Effector memory CD8-positive, alpha-beta T cell (primary cell): Measurements from ENCODE around the gene HDAC1.

Experiments used
- ATAC-seq: fragments of 150-1000 bp; cut with Tn5 transposase; replicated peaks from 2 replicates; pipeline ENCODE4 v1.10.0; 2021; ENCODE audit warnings: mild to moderate bottlenecking, moderate library complexity
- DNase-seq, 3 experiments: peaks; one replicate each; pipeline ENCODE4 v3.0.0; 2021
- H3K27ac Mint-ChIP-seq, 2 donors: one replicate each; pipeline ENCODE4 v1.8.0; 2022; ENCODE audit warnings: mild to moderate bottlenecking in 2 of 2, mixed read lengths in 2 of 2, moderate library complexity in 2 of 2
- H3K27me3 Mint-ChIP-seq, 2 donors: one replicate each; pipeline ENCODE4 v1.8.0; 2022; ENCODE audit warnings: mixed read lengths in 2 of 2
- H3K36me3 Mint-ChIP-seq: one replicate; pipeline ENCODE4 v1.8.0; 2022; ENCODE audit warnings: mild to moderate bottlenecking, moderate library complexity, mixed read lengths; ENCODE audit not compliant: insufficient read depth
- H3K4me1 Mint-ChIP-seq, 2 donors: one replicate each; pipeline ENCODE4 v1.8.0; 2022; ENCODE audit warnings: low read depth in 2 of 2, mixed read lengths in 2 of 2
- H3K4me3 Mint-ChIP-seq, 2 donors: one replicate each; pipeline ENCODE4 v1.8.0; 2022; ENCODE audit warnings: mild to moderate bottlenecking in 2 of 2, mixed read lengths in 2 of 2, moderate library complexity in 2 of 2
- H3K9me3 Mint-ChIP-seq, 2 donors: one replicate each; pipeline ENCODE4 v1.8.0; 2022; ENCODE audit warnings: mixed read lengths in 2 of 2

HDAC1 gene

GRCh38 chr1:32321712-32322291 lies 29.9 kb downstream of the HDAC1 start:
- Mint-ChIP-seq H3K27me3 (no peaks in the 10 kb centered on the region), H3K4me3 (peak overlapping the region; percentile 49 to 74), H3K4me1 (peaks cover 22 to 36% of the 10 kb centered on the region in 2 donors), H3K27ac (peak overlapping the region; percentile 91 to 94), H3K36me3 (peaks cover 34% of the 10 kb centered on the region), H3K9me3 (no peaks in the 10 kb centered on the region)
- ATAC-seq = peak; percentile 86
- peak in 1 of 3 experiments; percentile 36 for DNase-seq

GRCh38 chr1:32327204-32327603 lies 35.3 kb downstream of the HDAC1 start:
- no peak for DNase-seq
- peaks cover 9 to 23% of the 10 kb centered on the region in 2 donors for H3K4me1 Mint-ChIP-seq
- no peak overlapping the region for H3K27ac Mint-ChIP-seq
- no peak for ATAC-seq
- H3K27me3 Mint-ChIP-seq = no peaks in the 10 kb centered on the region
- H3K9me3 Mint-ChIP-seq = no peaks in the 10 kb centered on the region
- H3K36me3 Mint-ChIP-seq = peaks cover 57% of the 10 kb centered on the region
- no peak overlapping the region for H3K4me3 Mint-ChIP-seq

GRCh38 chr1:32329931-32330466 lies 38.1 kb downstream of the HDAC1 start:
- Mint-ChIP-seq H3K27ac (no peak overlapping the region), H3K4me3 (no peak overlapping the region), H3K36me3 (peaks cover 69% of the 10 kb centered on the region), H3K9me3 (no peaks in the 10 kb centered on the region), H3K27me3 (no peaks in the 10 kb centered on the region), H3K4me1 (peaks cover 10 to 21% of the 10 kb centered on the region in 2 donors)
- no peak for ATAC-seq
- no peak for DNase-seq

GRCh38 chr1:32330558-32331151 lies 38.8 kb downstream of the HDAC1 start:
- DNase-seq (no peak), ATAC-seq (no peak)
- Mint-ChIP-seq H3K4me1 (peaks cover 11 to 20% of the 10 kb centered on the region in 2 donors), H3K9me3 (no peaks in the 10 kb centered on the region), H3K36me3 (peaks cover 66% of the 10 kb centered on the region), H3K27ac (peak overlapping the region in 1 of 2 donors; percentile 45), H3K4me3 (no peak overlapping the region), H3K27me3 (no peaks in the 10 kb centered on the region)

GRCh38 chr1:32331549-32331948 lies 39.7 kb downstream of the HDAC1 start:
- DNase-seq (no peak), ATAC-seq (no peak)
- Mint-ChIP-seq H3K9me3 (no peaks in the 10 kb centered on the region), H3K27me3 (no peaks in the 10 kb centered on the region), H3K27ac (peak overlapping the region in 1 of 2 donors; percentile 13), H3K36me3 (peaks cover 58% of the 10 kb centered on the region), H3K4me3 (no peak overlapping the region), H3K4me1 (peaks cover 11 to 20% of the 10 kb centered on the region in 2 donors)

- Mint-ChIP-seq H3K4me1 (peaks cover 20 to 28% of the 10 kb centered on the region in 2 donors), H3K4me3 (no peak overlapping the region), H3K9me3 (no peaks in the 10 kb centered on the region), H3K27me3 (no peaks in the 10 kb centered on the region), H3K27ac (peak overlapping the region; percentile 69 to 85), H3K36me3 (peaks cover 58% of the 10 kb centered on the region)
- ATAC-seq = no peak
- DNase-seq = no peak
Measured at GRCh38 chr1:32332290-32333079, 40.6 kb downstream of the HDAC1 start.

GRCh38 chr1:32333251-32333963 lies 41.5 kb downstream of the HDAC1 start:
- peak overlapping the region; percentile 14 to 85 for H3K27ac Mint-ChIP-seq
- H3K36me3 Mint-ChIP-seq = peaks cover 48% of the 10 kb centered on the region
- DNase-seq = no peak
- peak overlapping the region; percentile 55 to 69 for H3K4me3 Mint-ChIP-seq
- no peaks in the 10 kb centered on the region for H3K27me3 Mint-ChIP-seq
- no peak for ATAC-seq
- H3K4me1 Mint-ChIP-seq = peaks cover 26 to 36% of the 10 kb centered on the region in 2 donors
- no peaks in the 10 kb centered on the region for H3K9me3 Mint-ChIP-seq

GRCh38 chr1:32334274-32334861 lies 42.5 kb downstream of the HDAC1 start:
- Mint-ChIP-seq H3K4me1 (peaks cover 28 to 41% of the 10 kb centered on the region in 2 donors), H3K4me3 (peak overlapping the region; percentile 79 to 81), H3K27me3 (no peaks in the 10 kb centered on the region), H3K9me3 (no peaks in the 10 kb centered on the region), H3K27ac (peak overlapping the region; percentile 24 to 85), H3K36me3 (peaks cover 47% of the 10 kb centered on the region)
- DNase-seq = no peak
- no peak for ATAC-seq

- Mint-ChIP-seq H3K4me1 (peaks cover 27 to 37% of the 10 kb centered on the region in 2 donors), H3K36me3 (peaks cover 43% of the 10 kb centered on the region), H3K27me3 (no peaks in the 10 kb centered on the region), H3K9me3 (no peaks in the 10 kb centered on the region), H3K4me3 (peak overlapping the region; percentile 79 to 81), H3K27ac (peak overlapping the region in 1 of 2 donors; percentile 24)
- DNase-seq (peak; percentile 52 to 60 (median 57)), ATAC-seq (peak; percentile 52)
Measured at GRCh38 chr1:32334864-32335534, 43.1 kb downstream of the HDAC1 start.

- ATAC-seq (peak; percentile 11), DNase-seq (no peak)
- no peaks in the 10 kb centered on the region for H3K9me3 Mint-ChIP-seq
- H3K36me3 Mint-ChIP-seq = peaks cover 39% of the 10 kb centered on the region
- no peak overlapping the region for H3K27ac Mint-ChIP-seq
- H3K27me3 Mint-ChIP-seq = no peaks in the 10 kb centered on the region
- H3K4me3 Mint-ChIP-seq = peak overlapping the region; percentile 79 to 81
- H3K4me1 Mint-ChIP-seq = peaks cover 27 to 37% of the 10 kb centered on the region in 2 donors
Measured at GRCh38 chr1:32335535-32335789, 43.6 kb downstream of the HDAC1 start.

GRCh38 chr1:32335790-32336590 lies 44.1 kb downstream of the HDAC1 start, which contains the start of gene MARCKSL1:
Gene MARCKSL1, minus strand, starts transcription at chr1:32336233. Its CDS starts 200 bp downstream, at chr1:32336033.
- peak within 1 kb of the TSS in 1 of 2 donors; percentile 41 for H3K27ac Mint-ChIP-seq
- peaks cover 34% of the 10 kb centered on the region for H3K36me3 Mint-ChIP-seq
- ATAC-seq = peak; percentile 49
- H3K4me1 Mint-ChIP-seq = peaks cover 27 to 37% of the 10 kb centered on the region in 2 donors
- peak within 1 kb of the TSS; percentile 79 to 81 for H3K4me3 Mint-ChIP-seq
- peak; percentile 80 to 87 (median 81) for DNase-seq
- H3K27me3 Mint-ChIP-seq = no peaks in the 10 kb centered on the region
- no peaks in the 10 kb centered on the region for H3K9me3 Mint-ChIP-seq

GRCh38 chr1:32336591-32336932 lies 44.7 kb downstream of the HDAC1 start:
- H3K9me3 Mint-ChIP-seq = no peaks in the 10 kb centered on the region
- H3K36me3 Mint-ChIP-seq = peaks cover 28% of the 10 kb centered on the region
- peak overlapping the region; percentile 70 to 71 for H3K4me3 Mint-ChIP-seq
- peaks cover 27 to 37% of the 10 kb centered on the region in 2 donors for H3K4me1 Mint-ChIP-seq
- DNase-seq (no peak), ATAC-seq (no peak)
- no peaks in the 10 kb centered on the region for H3K27me3 Mint-ChIP-seq
- H3K27ac Mint-ChIP-seq = peak overlapping the region in 1 of 2 donors; percentile 41
